Parathyroid adenoma (tissue), 2 donors: ENCODE results near the gene UTS2B.
A peak's percentile ranks its signal among the peaks of the same experiment; 100 is the strongest.

Experiments used
- H2AFZ ChIP-seq: fragments of 300-600 bp; sonication (generic); one replicate; pipeline ENCODE4 v1.7.0; 2017; ENCODE audit warnings: antibody characterized with exemption, mild to moderate bottlenecking
- H3K27ac ChIP-seq: fragments of 300-600 bp; sonication (generic); one replicate; pipeline ENCODE4 v1.7.0; 2017
- H3K27me3 ChIP-seq: fragments of 300-600 bp; sonication (generic); one replicate; pipeline ENCODE4 v1.7.0; 2017; ENCODE audit warnings: low read length; ENCODE audit not compliant: control insufficient read depth, insufficient read depth
- H3K36me3 ChIP-seq: fragments of 300-600 bp; sonication (generic); one replicate; pipeline ENCODE4 v1.7.0; 2017; ENCODE audit warnings: low read length; ENCODE audit not compliant: control insufficient read depth, insufficient read depth
- H3K4me1 ChIP-seq: fragments of 300-600 bp; sonication (generic); one replicate; pipeline ENCODE4 v1.7.0; 2017; ENCODE audit warnings: control low read depth
- H3K4me2 ChIP-seq: fragments of 300-600 bp; sonication (generic); one replicate; pipeline ENCODE4 v1.7.0; 2017; ENCODE audit warnings: low read length
- H3K4me3 ChIP-seq: fragments of 300-600 bp; sonication (generic); one replicate; pipeline ENCODE4 v1.7.0; 2017; ENCODE audit warnings: low read depth, low read length
- H3K79me2 ChIP-seq: fragments of 300-600 bp; sonication (generic); one replicate; pipeline ENCODE4 v1.7.0; 2017; ENCODE audit warnings: control low read depth
- H3K9ac ChIP-seq: fragments of 300-600 bp; sonication (generic); one replicate; pipeline ENCODE4 v1.7.0; 2017; ENCODE audit warnings: mild to moderate bottlenecking
- H3K9me3 ChIP-seq: fragments of 300-600 bp; sonication (generic); one replicate; pipeline ENCODE4 v1.7.0; 2017; ENCODE audit warnings: low read length; ENCODE audit not compliant: control insufficient read depth
- CTCF ChIP-seq: fragments of 300-600 bp; sonication (generic); IDR thresholded peaks from one replicate; pipeline ENCODE4 v1.7.0; 2017; ENCODE audit warnings: antibody characterized with exemption, mild to moderate bottlenecking
- donor health status: primary hyperparathyroidism.

UTS2B gene

GRCh38 chr3:191235331-191236314 is 94.7 kb downstream of the UTS2B start:
- no peaks in the 10 kb centered on the region for H3K36me3 ChIP-seq
- no peaks in the 10 kb centered on the region for H3K79me2 ChIP-seq
- H3K9ac ChIP-seq: no peak overlapping the region
- H2AFZ ChIP-seq: peak overlapping the region; percentile 35
- H3K9me3 ChIP-seq: no peaks in the 10 kb centered on the region
- no peak for TF ChIP-seq CTCF
- H3K27me3 ChIP-seq: no peaks in the 10 kb centered on the region
- no peaks in the 10 kb centered on the region for H3K4me1 ChIP-seq
- no peak overlapping the region for H3K4me2 ChIP-seq
- H3K27ac ChIP-seq: no peak overlapping the region
- H3K4me3 ChIP-seq: no peak overlapping the region

DNA sequence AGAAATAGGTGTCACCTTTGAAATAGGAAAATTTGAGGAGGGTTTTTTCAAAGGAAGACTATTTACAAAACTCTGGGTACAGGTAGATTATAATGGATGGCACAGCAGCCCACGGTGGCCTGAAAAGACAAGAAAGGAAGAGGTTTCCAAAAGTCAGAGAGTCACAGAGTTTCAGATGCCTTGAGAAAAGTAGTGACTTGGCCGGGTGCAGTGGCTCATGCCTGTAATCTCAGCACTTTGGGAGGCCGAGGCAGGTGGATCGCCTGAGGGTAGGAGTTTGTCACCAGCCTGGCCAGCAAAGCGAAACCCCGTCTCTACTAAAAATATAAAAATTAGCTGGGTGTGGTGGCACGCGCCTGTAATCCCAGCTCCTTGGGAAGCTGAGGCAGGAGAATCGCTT is 96.1 kb downstream of the UTS2B start:
- Histone ChIP-seq H3K4me2 (no peak overlapping the region), H3K79me2 (no peaks in the 10 kb centered on the region), H3K36me3 (no peaks in the 10 kb centered on the region)

GRCh38 chr3:191227541-191227940 is 102.8 kb downstream of the UTS2B start:
- Histone ChIP-seq H3K36me3 (no peaks in the 10 kb centered on the region), H2AFZ (no peak overlapping the region), H3K79me2 (no peaks in the 10 kb centered on the region), H3K4me2 (no peak overlapping the region), H3K27ac (no peak overlapping the region), H3K9ac (no peak overlapping the region), H3K4me3 (no peak overlapping the region), H3K27me3 (no peaks in the 10 kb centered on the region), H3K9me3 (no peaks in the 10 kb centered on the region), H3K4me1 (no peaks in the 10 kb centered on the region)
- TF ChIP-seq CTCF: no peak

More for the DNA sequence above, 96.1 kb downstream of the UTS2B start:
- Histone ChIP-seq H3K9me3 (no peaks in the 10 kb centered on the region), H3K9ac (no peak overlapping the region), H3K4me3 (no peak overlapping the region), H2AFZ (no peak overlapping the region), H3K27me3 (no peaks in the 10 kb centered on the region), H3K27ac (no peak overlapping the region), H3K4me1 (no peaks in the 10 kb centered on the region)
- TF ChIP-seq CTCF: no peak

GRCh38 chr3:191221638-191222037 is 108.7 kb downstream of the UTS2B start:
- no peaks in the 10 kb centered on the region for H3K9me3 ChIP-seq
- no peak overlapping the region for H3K9ac ChIP-seq
- no peak overlapping the region for H3K4me3 ChIP-seq
- no peaks in the 10 kb centered on the region for H3K79me2 ChIP-seq
- H3K27ac ChIP-seq: no peak overlapping the region
- no peak for TF ChIP-seq CTCF
- H3K4me2 ChIP-seq: no peak overlapping the region
- H3K4me1 ChIP-seq: no peaks in the 10 kb centered on the region
- no peaks in the 10 kb centered on the region for H3K27me3 ChIP-seq
- no peaks in the 10 kb centered on the region for H3K36me3 ChIP-seq
- no peak overlapping the region for H2AFZ ChIP-seq
